GM19043 (cell line): ENCODE results near the gene TRPC3.

Experiments used
- ATAC-seq: cut with Tn5 transposase; IDR thresholded peaks from one replicate; pipeline ENCODE4 v1.9.1; 2021; ENCODE audit warnings: low read depth; ENCODE audit not compliant: unreplicated experiment

TRPC3 gene

DNA sequence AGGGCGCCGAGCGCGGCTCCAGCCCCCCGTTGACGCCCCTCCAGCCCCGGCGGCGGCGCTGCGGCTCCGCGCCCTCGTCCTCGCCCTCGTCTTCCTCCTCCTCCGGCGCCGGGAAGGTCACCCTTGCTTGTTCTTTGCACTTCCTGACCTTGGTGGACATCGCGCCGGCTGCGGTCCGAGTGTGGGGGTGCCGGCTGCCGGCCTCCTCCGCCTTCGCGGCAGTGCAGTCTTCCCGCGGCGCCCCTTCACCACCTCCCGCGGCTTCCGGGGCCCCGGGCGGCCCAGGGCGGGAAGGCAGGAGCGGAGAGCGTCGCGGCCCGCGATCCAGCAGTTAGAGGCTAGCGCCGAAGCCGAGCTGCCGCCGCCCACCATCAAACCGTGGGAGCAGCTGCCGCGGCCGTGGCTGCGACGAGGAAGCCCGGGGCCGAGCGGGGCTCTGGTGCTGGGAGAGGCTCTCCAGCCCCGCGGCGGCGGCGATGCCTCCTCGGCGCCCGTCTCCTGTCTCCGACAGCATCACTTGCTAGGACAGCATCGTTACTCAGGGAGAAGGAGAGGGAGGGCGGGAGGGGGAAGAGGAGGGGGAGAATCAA is at the start of gene TRPC3:
TSS of gene TRPC3 (minus strand) at position 540 of the 590 bp plus-strand sequence. CDS start at position 160, 380 bp downstream.
- ATAC-seq: peak; percentile 28

DNA sequence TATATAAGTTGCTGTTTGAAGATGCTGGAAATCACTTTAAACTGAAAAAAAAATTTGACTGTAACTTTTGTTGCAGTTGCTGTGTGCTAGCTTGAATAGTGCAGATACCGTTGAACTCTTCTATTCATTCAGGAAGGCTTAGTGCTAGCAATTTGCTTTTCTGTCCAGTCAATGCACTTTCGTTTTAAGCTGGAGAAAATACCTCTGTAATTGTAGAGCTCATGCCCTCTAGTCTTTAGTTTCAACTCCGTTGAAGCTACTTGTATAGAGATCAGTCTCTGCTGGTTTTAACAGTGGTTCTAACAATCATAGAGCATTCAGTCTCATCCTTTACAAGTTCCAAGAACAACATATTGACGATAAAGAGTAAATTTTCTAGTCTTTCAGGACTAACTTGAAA is 49.0 kb upstream of the TRPC3 start:
- no peak for ATAC-seq

DNA sequence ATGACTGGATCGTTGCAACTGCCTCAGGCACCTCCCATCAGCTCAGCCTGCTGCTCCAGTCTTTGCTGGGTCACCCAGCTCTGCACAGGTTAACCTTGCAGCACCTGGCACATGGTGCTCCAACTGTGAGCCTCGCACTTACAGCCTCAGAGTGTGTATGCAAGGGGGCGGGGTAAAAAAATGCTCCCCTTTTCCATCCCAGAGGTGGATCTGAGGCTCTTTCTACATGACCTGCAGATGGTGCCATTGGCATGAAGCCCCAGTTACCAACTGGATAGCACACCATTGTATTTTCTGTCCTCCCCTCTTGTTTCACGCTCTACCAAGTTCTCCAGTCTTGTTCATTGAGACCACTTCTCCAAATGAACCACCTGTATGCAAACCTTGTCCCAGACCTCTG is 46.2 kb upstream of the TRPC3 start:
- no peak for ATAC-seq

DNA sequence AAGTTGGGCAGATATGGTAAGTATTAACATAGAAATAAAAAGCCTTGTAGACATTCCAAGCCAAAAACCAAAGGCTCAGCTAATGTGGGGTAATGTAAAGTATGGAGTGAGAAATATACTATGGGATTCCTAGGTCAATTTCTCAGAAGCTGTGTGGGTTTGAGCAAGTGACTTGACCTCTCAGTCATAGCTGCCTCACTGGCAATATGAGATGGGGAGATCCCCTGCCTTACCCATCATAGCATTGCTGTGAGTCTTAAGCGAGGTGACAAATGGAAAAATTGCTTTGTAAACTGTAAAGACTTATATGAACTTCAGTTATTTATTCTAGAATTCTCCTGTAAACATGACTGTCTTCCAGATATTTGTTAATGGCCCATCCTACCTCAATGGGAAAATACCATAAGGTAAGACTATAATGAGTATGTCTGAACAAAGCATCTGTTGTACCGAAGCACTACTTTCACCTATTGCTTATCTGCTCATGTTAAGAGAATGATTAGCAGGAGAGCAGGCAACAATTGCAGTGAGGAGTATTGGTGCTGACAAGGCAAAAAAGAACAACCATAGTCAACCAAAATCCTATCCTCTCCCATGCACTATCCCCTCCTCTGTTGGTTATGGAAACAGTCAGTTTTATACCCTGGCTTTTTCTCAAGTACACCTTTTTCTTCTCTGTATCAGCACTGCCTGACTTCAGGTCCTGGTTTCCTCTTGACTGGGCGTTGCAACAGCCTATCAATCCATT is 44.1 kb upstream of the TRPC3 start:
- no peak for ATAC-seq

DNA sequence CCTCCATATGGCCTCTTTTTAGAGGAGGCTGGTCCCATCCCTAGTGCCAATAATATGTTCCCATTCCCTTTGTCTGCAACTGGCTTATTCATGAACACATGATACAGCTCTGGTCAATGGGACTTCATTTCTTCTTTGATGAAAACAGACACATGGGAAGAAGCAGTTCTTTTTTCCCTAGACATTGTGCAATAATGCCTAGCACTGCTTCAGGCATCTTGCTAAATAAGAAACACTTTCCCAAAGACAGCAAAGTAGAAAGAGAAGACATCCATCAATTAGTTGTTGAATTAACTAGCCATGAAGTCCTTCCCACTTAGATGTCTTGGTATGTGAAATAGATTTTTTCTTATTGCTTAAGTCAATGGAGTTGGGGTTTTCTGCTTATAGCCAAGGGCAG is 40.1 kb upstream of the TRPC3 start:
- ATAC-seq: no peak

DNA sequence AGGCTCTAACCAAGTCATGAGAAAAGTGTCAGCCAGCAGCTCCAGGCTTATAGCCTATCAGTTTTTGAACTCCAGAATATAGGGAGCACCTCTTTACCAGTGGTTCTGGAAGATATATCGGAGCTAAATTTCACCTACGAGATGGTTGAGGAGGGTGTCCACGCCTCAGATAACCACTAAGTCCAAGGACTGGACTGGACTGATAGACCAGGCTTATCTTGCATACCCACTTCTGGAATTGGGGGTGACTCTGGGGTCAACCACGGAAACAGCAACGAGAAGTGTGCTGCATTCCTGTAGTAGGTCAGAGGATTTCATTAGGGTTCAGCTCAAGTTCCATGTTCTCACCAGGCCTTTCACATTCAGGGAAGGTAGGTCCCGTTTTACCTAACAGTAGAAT is 38.6 kb upstream of the TRPC3 start:
- no peak for ATAC-seq

DNA sequence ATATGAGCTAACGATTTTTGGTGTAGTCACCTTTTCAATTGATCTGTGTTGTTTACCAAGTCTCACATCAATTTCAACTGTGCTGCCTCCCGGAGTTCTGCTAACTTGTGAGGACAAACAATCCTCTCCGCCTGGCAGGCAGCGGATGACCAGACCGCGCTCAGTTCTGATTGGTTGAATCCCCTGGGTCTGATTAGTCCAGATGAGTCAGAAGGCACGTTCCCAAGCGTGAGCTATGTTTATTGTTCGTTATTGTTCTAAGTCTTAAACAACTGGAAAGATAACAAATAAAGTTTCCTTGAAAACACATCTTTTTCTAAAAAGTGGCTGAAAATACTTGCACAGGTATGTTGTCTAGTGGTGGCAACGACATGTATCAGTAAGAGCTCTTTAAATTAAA is 37.9 kb upstream of the TRPC3 start:
- no peak for ATAC-seq

DNA sequence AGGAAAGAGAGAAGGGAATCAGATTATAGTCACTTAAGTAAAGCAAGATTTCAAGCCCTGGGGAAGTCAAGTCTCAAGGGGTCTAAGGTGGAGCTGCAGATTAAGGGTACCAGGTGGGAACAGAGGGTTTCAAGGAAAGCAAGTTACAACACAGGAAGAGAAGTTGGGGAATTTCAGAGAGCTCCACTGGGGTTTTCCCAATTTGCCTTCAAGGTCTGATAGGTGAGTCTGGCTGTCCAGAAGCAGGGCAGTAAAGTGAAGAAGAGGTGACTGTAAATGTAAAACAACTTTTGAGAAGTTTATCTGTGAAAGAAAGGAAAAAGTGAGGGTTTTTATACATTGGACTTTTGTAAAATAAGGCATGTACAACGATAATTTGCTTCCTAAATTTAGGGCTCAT is 37.1 kb upstream of the TRPC3 start:
- ATAC-seq: no peak

DNA sequence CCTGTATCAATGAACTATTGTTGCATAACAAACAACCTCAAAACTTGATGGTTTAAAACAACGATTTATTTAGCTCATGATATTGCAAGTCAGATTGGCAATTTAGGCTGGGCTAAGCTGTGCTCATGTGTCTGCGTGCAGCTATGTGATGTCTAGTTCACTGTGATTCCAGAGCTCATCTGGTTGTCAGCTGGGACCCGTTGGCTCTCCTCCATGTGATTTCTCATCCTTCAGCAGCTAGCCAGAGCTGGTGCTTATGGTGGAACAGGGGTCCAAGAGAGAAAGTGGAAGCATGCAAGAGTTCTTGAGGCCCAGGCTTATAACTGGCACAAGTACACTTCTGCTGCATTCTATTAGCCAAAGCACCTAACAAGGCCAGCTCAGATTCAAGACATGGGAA is 28.8 kb upstream of the TRPC3 start:
- ATAC-seq: no peak

DNA sequence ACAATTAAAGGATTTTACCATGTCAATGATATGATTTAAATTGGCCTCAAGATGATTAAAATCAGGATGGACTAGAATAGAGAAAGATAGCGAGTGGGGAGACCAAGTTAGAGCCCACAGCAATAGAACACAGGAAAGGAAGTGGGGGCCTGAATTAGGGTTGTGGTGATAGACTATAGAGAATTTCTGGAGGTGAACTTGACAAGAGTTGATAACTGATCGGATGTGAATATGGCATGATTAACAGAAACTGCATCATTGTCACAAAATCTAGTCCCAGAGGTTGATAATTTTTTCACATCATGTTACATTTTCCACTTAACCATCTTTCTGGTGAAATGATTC is 26.3 kb upstream of the TRPC3 start:
- ATAC-seq: peak; percentile 43

DNA sequence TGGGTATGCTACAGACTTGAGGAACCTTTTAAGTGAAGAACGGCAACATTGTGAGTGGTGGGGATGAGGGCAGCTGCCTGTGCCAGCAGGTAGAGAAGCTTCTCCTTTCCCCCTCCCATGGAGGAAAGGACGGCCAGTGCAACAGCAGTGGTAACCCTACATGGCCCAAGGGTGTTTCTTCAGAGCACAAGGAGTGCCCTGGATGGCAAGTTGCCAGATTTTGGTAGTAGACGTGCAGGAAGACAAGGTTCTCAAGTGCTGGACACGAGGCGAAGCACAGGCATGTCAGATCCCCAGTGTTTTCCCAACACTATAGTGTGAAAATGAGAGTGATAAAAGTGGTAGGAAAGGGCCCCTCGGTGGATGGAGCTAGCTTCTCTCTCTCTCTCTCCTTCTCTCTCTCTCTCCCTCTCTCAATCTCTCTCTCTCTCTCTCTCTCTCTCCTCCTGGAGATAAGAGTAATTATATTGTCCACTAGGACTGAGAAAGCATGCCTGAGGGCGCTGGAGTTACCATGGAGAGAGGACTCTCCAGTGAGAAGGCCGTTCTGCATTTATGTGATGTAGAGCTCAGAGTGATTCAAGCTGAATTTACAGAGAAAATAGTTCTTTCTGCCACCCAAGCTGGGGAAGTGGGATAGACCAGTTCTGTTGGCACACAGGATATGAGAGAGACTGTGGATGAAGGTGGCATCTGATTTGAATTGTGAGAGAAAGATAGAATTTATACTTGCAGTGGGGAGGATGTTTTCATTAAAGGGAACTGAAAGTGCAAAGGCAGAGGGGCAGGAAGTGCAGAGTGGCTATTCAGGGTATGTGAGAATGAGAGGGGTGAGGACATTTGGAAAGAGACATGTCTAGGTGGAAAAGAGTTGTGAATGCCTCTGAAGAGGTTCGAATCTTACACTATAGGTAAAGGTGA is 25.7 kb upstream of the TRPC3 start:
- ATAC-seq: peak; percentile 98

DNA sequence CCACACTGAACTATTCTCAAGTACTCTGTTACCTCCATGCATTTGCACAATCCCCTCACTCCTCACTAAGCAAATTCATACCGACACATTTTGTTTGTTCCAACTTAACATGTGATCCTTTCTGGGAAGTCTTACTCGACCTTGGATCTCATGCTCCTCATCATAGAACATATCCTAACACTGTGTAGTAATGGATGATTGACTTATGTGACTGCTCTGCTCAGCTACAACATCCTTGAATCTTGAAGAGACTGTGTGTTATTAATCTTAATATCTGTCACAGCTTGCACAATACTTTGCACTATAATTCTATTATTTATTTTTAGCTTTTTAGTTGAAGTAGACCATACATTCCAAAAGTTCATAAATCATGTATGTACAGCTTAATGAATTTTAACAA is 23.9 kb upstream of the TRPC3 start:
- ATAC-seq: no peak

DNA sequence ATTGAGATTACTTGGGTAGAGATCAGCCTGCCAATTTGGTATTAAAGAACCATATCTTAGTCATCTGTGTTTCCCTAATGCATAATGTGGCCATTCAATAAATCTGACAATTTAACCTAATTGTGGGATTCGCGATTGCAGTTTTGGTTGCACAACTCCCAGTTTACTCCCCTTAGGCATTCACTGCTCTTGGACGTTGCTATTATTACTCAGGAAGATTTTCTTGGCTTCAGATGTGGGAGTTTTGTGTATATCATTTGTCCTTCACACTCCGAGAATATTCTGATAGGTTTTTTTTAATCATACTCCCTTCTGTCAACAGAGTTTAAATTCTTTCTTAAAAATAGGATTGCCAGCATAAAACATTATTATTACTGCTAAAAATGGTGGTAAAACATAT is 22.0 kb upstream of the TRPC3 start:
- no peak for ATAC-seq

DNA sequence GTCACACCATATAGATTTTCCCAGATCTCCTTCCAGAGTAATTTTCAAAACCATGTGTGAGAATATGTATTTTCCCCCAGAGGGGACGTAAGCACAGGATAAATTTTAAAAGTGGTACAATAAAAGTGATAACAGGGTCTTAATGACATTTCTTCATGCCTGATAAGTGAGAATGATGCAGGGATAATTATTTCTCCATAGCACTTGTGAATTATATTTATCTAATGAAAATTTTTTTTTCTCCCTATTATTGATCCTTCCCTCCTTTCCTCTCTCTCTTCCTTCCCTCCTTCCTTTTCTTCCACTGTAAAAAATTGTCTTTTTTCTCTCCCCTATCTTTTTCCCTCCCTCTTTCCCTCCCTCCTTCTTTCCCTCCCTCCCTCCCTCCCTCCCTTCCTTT is 17.0 kb upstream of the TRPC3 start:
- ATAC-seq: no peak

DNA sequence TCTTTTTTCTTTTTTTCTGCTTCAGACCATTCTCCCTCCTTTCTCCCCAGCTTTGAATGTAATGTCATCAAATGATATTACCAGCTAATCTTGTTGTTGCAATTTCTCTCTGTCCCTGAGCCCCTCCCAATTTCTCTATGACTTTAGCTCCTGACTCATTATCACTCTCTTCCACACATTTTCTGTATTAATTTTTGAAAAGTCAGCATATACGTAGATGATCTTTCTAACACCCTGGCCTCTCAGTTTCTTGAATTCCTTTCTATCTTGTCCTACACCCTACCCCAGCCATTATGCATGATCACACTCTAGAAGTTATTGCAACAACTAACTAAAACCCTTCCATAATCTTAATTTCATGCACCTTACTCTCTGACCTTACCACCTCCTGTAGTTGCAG is 13.1 kb upstream of the TRPC3 start:
- no peak for ATAC-seq

DNA sequence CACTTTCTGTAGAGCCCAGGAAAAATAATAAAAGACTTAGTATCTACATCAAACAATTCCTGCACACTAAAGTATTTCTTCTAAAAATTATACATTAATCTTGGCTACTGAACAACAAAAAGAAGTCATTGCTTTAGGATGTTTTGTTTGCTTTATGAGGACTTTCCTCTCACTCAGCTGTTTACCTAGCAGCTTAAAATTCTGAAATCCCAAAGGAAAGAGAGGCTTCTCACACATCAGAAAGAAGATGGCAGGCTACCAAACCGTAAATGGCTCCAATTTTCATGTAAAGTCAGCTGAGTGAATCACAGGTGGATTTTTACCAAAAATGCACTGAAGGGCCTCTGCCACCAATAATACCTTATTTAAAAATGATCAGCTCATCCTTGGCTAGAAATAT is 9.0 kb upstream of the TRPC3 start:
- no peak for ATAC-seq

DNA sequence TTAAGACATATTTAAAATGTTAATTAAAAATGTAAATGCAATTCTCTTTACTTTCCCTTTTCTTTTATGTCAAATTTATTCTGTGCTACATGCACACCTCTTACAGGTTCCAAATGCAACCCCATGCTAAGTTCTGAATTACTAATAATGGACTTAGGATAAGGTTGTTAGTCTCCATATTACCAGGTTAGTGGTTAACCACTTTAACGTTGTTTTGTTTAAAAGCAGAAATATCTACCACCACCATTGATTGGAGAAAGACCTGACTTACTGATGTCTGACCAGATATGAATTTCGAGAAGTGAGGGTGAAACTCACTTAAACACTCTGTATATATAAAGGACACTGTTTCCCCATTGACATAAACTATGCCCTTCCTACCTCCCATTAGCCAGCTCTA is 6.9 kb upstream of the TRPC3 start:
- ATAC-seq: no peak

DNA sequence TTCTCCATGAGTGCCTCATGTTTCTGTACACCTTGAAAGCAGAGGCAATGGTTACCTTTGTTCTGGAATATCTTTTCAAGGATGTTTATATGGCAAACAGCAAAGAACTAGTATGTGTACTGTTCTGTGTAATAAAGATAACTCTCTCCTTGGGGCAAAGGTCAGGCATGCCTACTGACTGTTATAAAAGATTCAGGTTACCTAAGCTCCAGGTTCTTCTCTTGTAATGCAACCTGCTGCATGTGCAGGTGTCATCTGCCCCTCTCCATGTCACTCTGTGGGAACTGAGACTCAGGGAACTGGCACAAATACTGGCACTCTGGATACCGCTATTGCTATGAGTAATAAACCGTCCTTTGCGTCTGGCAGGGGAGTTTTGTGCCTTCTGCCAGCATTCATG is 5.4 kb upstream of the TRPC3 start:
- ATAC-seq: no peak

DNA sequence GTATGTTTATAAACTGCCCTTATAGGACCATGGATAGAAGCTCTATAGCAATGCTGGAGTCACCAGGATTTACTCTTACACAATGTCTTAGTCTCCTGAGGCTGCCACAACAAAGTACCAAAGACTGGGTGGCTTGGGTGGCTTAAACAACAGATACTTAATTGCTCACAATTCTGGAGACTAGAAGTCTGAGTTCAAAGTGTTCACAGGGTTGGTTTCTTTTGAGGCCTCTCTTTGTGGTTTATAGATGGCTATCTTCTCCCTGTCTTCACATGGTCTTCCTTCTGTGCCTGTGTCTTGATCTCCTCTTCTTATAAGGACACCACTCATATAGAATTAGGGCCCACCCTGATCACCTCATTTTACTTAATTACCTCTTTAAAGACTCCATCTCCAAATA is 2.0 kb upstream of the TRPC3 start:
- ATAC-seq: no peak

DNA sequence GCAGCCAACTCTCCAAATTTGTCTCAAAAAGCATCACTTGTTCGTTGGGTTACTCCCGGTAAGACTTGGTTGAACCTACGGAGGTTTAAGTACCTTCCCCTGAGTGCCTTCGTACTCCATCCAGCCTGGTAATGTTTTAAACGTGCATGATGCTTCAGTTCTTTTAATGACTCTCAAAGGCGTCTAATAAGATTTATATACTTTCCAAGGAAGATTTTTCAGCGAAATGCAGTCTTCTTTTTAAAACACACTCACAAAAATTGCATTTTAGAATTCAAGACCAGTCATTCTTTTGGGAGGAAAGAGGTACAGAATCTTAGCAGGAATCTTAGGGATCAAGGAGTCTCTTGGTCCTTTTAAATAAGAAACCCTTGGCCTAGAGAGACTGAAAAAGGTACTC is 430 bp upstream of the TRPC3 start:
- no peak for ATAC-seq

DNA sequence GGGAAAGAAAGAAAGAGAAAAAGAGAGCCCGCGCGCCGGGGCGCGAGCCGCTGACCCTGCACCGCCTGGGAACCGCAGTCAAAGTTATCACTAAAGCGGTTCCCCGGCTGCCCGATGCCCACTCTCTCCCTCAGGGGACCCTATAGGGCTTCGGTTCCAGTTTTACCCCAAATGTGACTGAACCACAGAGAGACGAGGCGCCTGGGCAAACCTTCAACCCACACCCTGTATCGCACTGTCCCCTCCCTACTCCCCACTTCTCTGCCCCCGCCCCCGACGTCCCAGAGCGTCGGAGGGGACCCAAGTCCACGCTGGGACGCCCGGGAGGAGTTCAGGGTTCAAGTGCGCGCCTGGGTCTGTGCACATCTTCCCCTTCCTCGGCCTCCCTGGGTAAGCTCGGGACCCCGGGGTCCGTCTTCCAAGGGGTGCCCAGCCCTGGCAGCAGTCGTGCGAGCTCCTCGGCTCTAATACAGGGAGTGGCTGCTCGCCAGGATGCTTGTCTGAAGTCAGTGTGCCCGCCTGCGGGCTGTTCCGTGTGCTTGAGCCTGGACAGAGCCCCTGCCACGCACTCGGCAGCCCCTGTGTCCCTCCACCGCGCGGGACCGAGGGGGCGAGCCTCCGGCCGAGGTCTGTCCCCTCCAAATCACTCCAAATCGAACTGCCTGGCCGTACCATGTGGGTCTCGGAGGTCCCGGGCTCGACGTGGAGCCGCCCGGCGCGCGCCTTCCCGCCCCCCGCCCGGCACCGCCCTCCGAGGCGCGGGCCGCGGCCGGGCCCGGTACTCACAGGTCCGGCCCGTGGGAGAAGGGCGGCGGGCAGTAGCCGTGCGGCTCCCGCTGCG is 960 bp downstream of the TRPC3 start:
- ATAC-seq: peak; percentile 21
